HG02943 (cell line): ENCODE results near the gene NKD1.

Experiments
- ATAC-seq: cut with Tn5 transposase; IDR thresholded peaks from one replicate; pipeline ENCODE4 v1.9.1; 2021; ENCODE audit warnings: mild to moderate bottlenecking, low read depth, moderate library complexity; ENCODE audit not compliant: unreplicated experiment

The NKD1 gene

DNA sequence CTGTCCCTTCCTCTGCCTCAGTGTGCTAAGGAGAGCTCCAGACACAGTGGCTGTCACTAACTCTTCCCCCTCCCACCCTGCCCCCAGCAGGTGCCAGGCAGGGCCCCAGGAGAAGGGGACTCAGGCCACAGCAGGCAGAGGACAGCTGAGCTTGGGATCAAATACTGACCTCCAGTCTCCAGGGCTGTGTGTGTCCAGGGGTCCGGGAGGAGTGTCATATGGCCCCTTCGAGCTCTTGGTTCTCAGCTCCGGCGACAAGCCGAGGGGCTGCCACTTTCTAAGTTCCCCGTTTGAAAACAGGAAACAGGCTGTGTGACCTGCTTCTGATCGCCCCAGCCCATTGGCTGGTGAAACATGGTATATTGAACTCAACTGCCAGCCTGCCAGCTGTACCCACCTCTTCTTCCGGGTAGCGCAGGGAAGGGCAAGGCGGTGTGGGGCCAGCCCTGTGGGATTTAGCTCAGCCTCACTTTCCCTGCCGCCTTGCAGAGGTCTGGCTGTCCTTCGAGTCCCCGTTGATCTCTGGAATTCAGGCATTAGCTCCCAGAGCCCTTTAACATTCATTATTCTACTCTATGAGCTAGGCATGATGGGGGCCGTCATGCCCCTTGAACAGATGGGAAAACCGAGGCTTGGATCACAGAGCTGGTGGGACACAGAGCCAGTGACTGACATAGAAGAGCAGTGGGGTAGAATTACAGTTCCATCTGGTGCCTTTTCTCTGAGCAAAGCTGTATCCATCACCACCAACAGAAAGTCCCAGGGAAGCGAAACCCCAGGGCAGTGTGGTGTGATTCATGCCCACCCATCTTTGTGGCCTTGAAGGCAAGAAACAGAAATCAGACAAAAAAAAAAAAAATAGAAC lies 133.1 kb downstream of the NKD1 start, which contains the start of gene SNX20:
SNX20 (minus strand) TSS at position 292 of the 865 bp plus-strand sequence. CDS start 3,786 bp downstream, outside the sequence.
- ATAC-seq = peak; percentile 60

DNA sequence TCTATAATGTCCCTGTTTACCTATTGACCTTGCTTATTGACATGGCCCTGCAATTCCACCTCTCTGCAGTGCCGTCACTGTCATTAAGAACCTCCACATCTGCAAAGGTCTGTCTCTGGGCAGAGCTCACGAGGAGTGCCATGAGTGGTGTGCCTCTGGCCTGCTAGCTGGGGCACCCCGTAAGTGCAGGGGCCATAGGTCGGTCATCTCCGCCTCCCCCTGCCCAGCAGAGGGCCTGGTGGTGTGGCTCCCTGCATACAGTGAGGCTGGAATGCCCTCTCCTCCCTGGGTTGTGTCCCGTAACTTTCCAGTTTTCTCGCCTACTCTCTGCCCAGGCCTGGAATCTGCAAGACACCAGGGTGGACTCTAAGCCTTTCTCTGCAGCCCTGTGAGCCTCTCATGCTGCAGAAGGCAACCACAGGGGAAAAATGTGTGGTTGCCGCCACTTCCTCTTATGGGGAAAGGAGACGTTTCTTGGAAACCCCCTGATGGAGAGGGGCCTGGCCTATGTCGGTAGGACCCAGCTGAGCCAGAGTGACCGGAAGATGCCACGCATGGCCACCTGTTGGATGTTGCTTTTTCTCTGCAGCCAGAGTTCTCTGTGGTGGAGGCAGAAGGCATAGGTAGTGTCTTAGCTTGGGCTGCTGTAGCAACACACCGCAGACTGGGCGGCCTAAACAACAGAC lies 135.6 kb downstream of the NKD1 start:
- ATAC-seq = peak; percentile 58

DNA sequence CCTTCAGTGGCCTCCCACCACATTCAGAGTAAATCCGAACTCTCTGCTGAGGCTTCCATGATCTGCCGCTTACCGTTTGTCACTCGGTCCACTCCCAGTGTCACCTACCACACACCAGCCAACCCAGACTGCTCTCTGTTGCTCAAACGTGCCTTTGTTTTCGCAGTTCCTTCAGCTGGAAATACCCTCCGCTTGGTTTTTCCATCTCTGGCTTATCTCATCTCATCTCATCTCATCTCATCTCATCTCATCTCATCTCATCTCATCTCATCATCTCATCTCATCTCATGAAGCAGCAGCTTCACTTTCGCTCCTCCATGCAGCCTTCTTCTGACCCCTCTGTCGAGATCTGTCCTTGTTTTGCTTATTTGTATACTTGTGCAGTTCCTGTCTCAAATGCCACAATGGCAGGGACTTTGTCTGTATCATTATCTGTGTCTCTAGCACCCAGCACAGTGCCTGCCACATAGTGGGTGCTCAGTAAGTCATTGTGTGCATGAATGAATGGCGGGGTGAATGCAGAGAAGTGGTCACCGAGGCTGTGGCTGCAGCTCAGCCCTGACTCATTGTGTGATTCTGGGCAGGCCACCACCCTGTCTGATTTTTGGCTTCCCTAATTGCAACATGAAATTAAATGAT lies 136.7 kb downstream of the NKD1 start:
- no peak for ATAC-seq

DNA sequence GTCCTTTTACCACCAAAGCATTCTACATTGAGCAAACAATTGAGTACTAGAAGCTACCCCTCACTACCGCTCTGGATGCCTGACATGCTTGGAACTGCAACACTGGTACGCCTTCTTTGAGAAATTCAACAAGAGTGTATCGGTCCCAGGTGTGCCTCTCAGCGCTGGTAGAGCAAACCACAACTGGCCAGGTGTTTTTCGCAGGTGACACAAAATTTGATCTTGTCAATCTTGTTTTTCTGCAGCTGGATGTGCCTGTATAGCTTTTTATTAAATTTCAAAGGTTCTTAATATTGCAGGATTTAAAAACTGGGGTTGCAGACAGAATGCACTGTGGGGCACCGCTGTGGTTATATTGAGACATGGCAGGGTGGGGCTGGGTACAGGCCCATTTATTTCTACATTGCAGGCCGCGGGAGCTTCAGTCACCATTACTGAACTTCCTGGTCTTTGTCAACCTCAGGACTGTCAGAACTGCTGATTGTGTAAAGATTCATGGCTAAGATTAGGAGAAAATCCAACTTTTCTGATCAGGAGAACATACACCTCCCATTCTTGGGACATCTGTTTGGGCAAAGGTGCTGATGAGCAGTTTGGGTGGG lies 137.4 kb downstream of the NKD1 start:
- ATAC-seq = no peak

DNA sequence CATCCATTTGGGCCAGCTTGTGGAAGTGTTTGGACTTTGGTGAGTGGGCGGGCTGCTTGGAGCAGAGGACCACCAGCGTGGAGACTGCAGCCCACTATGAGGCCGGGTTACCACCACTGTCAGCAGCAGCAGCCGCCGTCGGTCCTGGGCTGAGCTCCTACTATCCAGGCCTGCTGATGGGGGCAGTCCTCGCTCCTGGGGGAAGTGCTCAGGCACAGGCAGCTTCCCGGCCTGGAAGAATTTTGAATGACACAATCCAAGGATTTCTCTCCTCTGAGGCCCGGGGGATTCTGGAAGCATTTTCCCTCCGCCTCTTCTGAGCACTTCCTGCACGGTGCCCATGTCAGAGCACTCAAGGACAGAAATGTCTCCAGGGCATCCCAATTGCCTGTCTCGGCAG lies 139.9 kb downstream of the NKD1 start:
- ATAC-seq = no peak

DNA sequence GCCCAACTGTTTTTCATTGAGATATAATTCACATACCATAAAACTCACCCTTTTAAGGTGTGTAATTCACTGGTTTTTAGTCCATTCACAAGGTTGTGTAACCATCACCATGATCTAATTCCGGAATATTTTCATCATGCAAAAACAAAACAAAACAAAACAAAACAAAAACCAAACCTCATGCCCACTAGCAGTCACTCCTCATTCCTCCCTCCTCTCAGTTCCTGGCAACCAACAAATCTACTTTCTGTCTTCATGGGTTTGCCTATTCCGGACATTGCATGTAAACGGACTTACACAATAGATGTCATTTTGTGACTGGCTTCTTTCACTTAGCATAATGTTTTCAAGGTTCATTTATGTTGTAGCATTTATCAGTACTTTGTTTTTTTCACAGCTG lies 140.7 kb downstream of the NKD1 start:
- ATAC-seq = no peak

DNA sequence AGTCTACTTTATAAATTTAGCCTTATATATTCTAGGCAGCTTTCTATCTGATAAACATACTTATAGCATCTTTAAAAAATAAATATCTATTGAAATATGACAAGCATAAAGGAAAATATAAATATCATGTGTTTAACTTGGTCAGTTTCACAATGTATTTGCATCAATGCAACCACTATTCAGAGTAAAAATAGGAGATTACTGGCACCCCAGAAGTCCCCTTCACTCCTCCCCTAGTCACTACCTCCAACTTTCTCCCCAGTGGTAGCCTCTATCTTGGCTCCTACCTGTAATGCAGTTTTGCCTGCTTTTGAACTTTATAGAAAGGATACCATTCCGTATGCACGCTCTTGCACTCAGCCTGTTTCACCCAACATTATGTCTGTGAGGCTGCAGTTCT lies 142.0 kb downstream of the NKD1 start:
- no peak for ATAC-seq

DNA sequence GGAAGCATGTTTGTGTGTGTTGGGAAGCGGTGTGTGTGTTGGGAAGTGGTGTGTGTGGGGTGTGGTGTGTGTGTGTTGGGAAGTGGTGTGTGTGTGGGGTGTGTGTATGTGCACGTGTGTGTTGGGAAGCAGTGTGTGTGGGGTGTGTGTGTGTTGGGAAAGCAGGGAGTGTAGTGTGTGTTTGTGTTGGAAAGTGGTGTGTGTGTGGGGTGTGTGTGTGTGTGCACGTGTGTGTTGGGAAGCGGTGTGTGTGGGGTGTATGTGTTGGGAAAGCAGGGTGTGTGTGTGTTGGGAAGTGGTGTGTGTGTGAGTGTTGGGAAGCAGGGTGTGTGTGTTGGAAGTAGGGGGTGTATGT lies 144.4 kb downstream of the NKD1 start:
- no peak for ATAC-seq

DNA sequence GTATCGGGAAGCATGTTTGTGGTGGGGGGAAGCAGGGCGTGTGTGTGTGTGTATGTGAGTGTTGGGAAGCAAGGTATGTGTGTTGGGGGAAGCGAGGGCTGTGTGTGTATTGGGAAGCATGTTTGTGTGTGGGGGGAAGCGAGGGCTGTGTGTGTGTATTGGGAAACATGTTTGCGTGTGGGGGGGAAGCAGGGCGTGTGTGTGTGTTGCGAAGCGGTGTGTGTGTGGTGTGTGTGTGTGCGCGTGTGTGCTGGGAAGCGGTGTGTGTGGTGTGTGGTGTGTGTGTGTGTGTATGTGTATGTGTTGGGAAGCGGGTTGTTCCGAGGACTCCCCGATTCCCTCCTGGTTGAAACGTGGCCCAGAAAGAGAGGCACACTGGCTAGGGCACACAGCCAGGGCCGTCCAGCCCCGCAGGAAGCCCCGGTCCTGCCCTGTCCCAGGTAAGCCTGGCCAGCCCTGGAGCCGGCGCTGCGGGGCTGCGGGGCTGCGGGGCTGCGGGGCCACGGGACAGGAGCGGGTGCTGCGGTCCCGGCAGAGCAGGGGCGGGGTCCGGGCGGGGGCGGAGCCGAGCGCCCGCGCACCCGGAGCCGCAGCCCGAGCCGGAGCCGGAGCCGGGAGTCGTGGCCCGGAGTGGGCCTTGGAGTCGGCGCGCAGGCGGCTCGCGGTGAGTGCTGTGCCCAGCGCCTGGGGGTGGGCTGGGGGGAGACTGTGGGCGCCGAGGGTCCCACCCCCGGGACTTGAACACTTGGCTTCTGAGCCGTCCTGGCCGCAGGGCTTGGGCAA lies 145.0 kb downstream of the NKD1 start, which contains the start of gene NOD2:
NOD2 (plus strand) TSS at position 608 of the 783 bp plus-strand sequence. CDS start 5,890 bp downstream, outside the sequence.
- ATAC-seq = no peak

DNA sequence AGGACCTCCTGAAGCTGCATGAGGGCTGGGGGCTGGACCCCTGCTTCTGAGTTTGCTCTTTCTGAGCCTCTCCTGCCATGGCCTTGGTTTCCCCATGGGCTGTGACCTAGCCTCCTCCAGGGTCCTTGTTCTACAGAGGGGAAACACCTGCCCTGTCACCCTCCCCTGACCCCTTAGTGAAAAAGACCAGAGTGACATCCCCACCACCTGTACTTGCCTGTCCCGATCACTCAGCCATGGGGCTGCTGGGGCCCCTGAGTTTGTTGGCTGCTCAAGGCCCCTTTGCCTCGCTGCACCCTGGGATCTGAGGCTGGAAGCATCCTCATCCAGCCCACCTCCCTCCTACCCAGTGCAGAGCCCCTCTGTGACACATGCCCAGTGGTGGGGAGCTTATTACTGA lies 146.0 kb downstream of the NKD1 start:
- ATAC-seq = no peak

DNA sequence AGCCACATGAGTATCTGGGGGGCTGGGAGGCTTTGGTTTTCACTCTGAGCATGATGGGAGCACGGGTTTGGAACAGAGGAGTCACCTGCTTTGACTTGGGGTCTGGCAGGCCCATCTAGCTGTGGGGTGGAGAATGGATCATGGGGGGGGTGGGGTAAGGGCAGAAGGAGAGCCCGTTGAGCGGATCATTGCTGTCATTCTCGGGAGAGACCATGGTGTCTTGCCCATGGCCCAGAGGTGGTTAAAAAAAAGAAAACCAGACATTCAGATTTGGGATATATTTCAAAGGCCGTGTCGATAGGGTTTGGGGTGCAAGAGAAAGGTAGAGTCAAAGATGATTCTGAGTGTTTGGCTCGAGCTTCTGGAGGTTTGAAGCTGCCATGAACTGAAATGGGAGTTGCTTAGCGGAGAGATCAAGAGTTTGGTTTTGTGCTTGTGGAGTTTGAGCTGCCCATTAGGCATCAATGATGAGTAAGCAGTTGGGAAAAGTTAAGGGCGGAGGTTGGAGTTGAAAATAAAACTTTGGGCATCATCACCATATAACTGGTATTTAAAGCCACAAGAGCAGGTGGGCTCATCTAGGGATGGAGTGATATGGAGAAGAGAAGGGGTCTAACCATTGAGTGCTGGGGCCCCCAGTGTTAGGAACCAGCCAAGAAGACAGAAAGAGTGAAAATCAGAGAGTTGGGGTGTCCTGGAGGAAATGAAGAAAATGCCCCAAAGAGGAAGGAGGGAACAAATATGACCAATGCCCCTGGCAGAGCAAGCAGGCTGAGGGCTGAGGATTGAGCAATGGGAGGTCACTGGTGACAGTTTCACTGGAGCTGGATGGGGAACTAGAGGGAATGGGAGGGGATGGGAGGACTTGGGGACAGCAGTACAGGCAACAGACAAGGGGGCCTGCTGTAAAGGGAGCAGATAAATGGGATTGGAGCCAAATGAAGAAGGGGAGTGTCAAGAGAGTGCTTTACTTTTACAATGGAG lies 147.1 kb downstream of the NKD1 start:
- ATAC-seq = no peak

DNA sequence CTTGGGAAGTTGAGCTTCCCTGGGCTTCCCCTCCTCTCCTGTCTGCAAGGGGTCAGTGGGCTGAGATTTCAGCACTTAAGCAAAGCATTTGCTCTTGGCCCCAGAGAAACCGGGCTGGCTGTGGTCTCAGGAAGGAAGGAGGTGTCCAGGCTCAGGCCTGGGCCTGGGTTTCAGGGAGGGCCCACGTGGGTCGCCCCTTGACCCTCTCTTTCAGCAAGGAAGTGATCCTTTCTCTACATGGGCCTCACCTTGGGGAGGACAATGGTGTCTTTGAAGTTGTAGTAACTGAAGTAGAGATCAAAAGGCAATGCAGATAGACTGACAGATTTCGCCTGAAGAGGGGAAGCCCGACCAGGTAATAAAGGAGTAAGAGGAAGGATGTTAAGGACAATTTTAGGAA lies 147.9 kb downstream of the NKD1 start:
- no peak for ATAC-seq

DNA sequence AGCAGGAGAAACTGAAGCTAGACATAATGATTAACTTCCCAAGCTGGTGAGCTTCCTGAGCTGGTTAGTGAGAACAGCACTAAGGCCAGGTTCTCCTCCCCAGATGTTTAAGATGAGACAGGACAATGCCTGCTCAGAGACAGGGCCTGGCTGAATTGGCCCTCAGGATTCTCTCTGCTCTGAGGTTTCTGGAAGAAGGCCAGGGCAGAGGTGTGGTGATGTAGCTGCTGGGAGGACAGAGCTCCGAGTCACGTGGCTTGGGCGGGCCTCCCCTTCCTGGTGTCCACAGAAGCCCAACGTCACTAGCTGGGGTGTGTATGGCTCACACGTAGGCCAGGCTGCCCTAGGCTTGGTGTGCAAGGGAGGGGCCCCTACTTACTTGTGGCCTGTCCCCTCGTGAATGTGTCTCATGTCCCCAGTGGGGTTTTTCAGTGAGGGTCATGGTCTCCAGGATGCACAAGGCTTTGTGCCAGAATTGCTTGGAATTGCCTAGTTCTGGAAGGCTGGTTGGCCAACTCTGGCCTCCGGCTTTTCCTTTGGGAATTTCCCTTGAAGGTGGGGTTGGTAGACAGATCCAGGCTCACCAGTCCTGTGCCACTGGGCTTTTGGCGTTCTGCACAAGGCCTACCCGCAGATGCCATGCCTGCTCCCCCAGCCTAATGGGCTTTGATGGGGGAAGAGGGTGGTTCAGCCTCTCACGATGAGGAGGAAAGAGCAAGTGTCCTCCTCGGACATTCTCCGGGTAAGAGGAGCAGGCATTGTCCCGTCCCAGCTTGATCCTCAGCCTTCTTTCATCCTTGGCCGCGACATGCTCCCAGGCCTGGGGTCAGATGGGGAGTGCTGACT lies 148.6 kb downstream of the NKD1 start:
- peak; percentile 63 for ATAC-seq

DNA sequence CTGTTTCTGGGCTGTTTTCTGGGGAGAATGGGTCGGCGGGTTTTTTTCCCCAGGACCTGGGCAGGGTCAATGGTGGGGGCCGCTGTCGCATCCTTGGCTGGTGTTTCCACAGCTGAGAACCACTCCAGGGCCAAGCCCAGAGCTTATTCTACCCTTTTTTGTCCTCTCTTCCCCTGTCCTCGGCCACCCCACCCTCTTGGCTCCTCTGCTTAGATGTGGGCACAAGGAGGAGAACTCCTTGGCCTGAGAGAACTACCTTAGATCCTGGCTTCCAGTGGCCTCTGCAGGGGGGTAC lies 149.2 kb downstream of the NKD1 start:
- ATAC-seq = no peak

DNA sequence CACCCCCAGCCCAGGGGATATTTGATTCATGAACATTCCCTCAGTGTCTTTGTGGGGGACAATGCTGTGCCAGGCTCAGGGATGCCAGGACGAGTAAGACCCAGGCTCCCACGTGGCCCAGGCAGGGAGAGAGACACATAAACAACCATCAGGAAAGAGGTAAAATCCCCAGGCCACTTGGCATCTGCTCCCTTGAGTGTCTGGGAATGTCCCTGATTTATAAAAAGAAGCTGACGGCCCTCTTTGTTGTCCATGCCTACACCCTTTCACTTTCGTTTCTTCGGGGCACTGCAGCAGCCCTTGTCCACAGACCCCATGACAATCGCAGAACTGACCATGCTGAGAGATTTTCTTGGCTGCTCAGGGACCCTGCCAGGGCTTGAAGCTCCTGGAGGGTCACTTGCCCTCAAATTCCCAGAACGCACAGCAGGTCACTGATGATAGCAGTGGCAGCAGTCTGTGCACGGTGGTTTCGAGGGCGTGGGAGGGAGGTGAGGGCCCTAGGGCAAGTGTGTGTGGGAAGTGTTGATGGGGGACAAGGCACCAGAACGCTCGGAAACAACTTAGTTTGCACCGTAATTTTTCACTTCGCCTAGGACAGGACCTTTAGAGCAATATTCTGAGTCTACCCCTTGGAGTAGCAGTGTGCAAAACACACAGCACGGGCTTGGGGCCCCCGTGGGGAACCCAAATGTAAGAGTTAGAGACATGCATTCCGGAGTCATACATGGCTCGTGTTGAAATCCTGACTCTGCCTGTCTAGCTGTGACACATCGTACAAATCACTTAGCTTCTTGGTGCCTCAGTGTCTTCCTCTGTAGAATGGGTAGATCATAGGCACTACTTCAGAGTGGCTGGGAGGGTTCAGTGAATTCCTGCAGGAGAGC lies 149.9 kb downstream of the NKD1 start:
- no peak for ATAC-seq
